ENCODE data around the gene TNFAIP1.

The TNFAIP1 gene

GRCh38 chr17:28344435-28344901 is 8.9 kb downstream of the TNFAIP1 start:
- DNase-seq = no peak

- peak in 1 of 51 donors; percentile 15 for DNase-seq
These were observed 10.0 kb downstream of the TNFAIP1 start for GRCh38 chr17:28345419-28346198.

- DNase-seq = no peak
These were observed 10.6 kb downstream of the TNFAIP1 start for GRCh38 chr17:28346199-28346580.

- no peak for DNase-seq
These were observed 11.2 kb downstream of the TNFAIP1 start for GRCh38 chr17:28346746-28347246.

GRCh38 chr17:28347261-28347891 is 11.8 kb downstream of the TNFAIP1 start:
- no peak for DNase-seq

GRCh38 chr17:28348979-28349378 is 13.4 kb downstream of the TNFAIP1 start:
- DNase-seq = no peak

DNA sequence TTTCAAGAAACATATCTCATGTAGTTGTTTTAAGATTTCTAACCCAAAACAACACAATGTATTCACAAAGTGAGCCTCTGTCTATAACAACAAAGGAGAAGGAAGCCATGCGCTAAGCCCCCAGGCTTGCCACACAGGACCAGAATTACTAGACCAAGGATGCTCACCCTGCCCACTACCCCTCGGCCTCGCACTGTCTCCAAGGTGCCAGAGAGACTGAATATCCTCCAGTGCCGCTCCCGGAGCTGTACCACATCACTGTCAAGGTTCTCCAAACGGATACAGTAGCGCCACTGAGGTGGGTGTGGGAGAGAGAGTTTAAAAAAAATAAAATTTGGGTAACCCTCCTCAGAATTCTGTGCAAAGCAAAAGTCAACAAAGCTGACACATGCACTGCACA is 14.7 kb downstream of the TNFAIP1 start:
- DNase-seq = no peak

- DNase-seq = peak; percentile 68 to 98 (median 93)
These were observed 21.7 kb downstream of the TNFAIP1 start, which contains the start of gene POLDIP2 for GRCh38 chr17:28357061-28357900. Gene POLDIP2 (minus strand): TSS chr17:28357527. CDS start chr17:28357448, 79 bp downstream.

- no peak for DNase-seq
These were observed 22.3 kb downstream of the TNFAIP1 start for GRCh38 chr17:28357901-28358197.

- no peak for DNase-seq
These were observed 27.6 kb downstream of the TNFAIP1 start for GRCh38 chr17:28363186-28363585.

- no peak for DNase-seq
These were observed 28.5 kb downstream of the TNFAIP1 start for GRCh38 chr17:28363776-28364650.

DNA sequence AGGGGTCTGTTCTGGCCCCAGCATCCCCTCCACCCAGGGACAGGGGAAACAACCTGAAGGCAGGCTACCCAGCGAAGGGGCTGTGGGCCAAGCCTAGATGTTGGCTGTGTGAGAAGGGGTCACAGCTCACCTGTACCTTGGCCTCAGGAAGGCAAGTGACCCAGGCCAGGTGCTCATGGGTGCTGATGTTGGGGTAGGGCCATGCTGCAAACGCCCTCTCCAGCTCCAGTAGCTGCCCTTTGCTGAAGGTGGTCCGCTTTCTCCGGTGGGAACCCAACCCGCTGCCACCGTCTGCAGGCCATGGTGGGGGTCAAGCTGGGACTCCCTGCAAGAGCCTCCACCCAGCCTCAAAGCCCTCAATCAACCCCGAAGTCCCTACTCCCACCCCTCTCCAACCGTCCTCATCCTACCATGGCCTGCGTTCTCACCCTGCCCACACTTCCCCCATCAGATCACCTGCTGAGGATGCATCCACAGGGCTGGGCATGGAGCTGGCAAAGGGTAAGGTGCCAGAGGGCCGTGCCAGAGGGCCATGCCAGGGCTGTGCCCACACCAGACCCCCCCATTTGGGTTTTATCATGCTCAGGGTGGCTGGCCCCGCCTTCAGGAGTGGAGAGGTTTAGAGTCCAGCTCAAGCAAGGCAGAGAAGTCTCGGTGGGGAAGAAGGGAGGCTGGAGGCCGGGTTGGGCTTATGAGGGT is 29.3 kb downstream of the TNFAIP1 start, which contains the start of gene SEBOX:
TSS of gene SEBOX (minus strand) at position 535 of the 699 bp plus-strand sequence. CDS start at position 487, 48 bp downstream.
- DNase-seq = no peak

- DNase-seq = no peak
These were observed 29.9 kb downstream of the TNFAIP1 start for GRCh38 chr17:28365487-28365886.

DNA sequence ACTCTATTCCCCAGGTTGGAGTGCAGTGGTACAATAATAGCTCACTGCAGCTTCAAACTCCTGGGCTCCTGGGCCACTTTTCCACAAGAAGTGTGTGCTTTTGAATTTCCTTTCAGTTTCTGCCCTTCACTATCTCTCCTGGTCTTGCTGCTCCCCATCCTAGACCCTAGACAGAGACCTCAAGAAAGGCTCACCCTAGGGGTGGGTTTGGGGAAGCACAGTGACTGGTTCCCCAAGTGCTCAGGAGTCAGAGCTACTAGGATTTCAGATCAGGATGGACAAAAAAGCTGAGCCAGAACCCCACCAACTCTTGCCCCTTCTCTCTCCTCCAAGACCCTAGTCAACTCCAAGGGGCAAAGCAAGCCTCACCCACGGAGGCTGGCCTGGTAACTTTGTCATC is 31.0 kb downstream of the TNFAIP1 start:
- DNase-seq = no peak

- DNase-seq = no peak
These were observed 32.2 kb downstream of the TNFAIP1 start for GRCh38 chr17:28367641-28368305.

DNA sequence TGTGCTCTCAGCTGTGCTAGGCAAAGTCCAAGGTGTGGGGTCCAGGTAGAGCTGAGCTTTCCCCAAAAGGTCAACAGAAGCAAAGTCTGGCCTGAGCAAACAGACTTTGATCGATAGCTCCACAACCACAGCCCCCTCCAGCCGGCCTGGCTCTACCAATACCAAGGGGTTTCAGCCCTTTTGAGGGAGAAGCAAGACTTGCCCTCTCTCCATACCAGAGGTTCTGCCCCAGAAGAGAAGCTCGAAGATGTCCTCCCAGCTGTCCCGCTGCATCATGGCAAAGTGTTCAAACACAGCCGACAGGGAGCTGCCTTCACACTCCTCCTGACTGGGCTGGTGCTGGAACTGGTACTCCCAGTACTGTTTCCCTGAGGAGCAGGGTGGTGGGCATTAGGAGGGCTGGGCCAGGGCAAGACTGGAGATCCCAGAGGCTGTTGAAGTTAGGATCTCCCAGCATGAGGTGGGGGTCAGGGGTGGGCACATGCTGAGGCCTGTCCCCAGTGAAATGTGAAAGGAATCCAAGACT is 32.8 kb downstream of the TNFAIP1 start:
- no peak for DNase-seq

DNA sequence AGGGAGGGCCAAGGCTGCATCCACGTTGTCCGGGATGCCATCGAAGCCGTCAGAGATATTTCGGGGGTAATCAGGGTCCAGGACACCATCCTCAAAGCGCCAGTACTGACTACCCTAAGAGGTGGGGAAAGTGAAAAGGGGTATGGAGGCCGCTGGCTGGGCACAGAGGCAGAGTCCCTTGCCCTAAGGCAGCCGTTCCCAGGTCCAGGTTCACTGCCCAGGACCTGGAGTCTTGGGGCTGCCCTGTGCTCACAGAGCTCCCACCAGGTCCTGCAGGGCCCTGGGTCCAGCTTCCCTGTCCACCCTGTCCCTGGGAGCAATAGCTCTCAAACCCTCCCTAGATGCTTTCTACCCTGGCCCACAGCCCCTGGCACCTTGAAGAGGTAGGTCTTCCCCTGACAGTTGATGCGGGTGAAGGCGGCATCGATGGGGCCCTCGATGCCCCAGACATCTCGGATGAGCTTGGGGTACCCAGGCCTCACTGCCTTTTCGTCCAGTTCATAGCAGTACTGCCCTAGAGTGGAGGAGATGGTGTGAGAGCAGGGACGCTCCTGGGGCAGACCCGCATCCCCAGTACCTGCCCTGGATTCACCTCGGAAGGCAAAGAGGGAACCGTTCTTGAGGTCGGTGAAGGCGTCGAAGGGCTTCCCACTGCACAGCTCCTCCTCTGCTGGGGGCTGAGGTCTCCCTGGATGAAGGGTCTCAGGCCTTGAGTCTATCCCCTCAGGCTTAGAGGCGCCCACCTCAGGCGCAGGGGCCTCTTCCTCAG is 33.5 kb downstream of the TNFAIP1 start:
- no peak for DNase-seq

DNA sequence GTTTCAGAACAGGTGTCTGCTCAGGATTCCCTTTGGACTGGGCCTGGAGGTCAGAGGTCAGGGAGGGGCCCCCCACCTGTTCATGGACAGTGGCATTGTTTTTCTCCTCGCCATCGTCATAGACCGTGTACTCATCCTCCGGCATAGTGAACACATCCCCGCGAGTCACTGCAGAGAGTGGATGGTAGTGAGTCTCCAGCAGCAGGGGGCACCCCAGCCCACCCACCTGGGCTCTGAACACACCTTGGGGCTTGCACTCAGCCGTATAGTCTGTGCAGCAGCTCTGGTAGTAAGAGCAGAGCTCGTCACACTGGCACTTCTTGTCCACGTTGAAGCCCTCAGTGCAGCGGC is 34.1 kb downstream of the TNFAIP1 start:
- no peak for DNase-seq

All from hypothalamus (tissue), 51 donors.